ENCODE data around the gene STYX. TPM values are rescaled to one million over a fixed set of nuclear protein-coding genes. Genes with fewer than 3 reads are reported as not detected.
A peak's percentile ranks its signal among the peaks of the same experiment; 100 is the strongest.

STYX gene
- total and polyA plus RNA-seq, 2 donors: 7.7 to 11.8 TPM

- WGBS: under 1% methylated on average over 46 of the region's 46 CpGs
- peak overlapping the region; percentile 82 to 86 for H3K27ac ChIP-seq (ENCODE audit: low read depth in 1 of 2, low read length in 1 of 2)
- DNase-seq (ENCODE audit: low read depth in 6 of 9, low spot score in 9 of 9): peak in 8 of 9 donors; percentile 33 to 82 (median 54)
- no peaks in the 10 kb centered on the region for H3K36me3 ChIP-seq (ENCODE audit: control insufficient read depth in 2 of 2, insufficient read depth in 2 of 2, low read length in 1 of 2)
- H3K4me1 ChIP-seq (ENCODE audit: control insufficient read depth in 2 of 2, insufficient read depth in 2 of 2, low read length in 2 of 2): peaks cover 0 to 3% of the 10 kb centered on the region in 2 donors
- peak overlapping the region; percentile 78 to 89 for H3K4me3 ChIP-seq (ENCODE audit: low read length in 2 of 2)
- H3K9me3 ChIP-seq (ENCODE audit: control insufficient read depth in 2 of 2, insufficient read depth in 1 of 2, low read length in 1 of 2): no peaks in the 10 kb centered on the region
- peaks cover 0 to 2% of the 10 kb centered on the region in 2 donors for H3K27me3 ChIP-seq (ENCODE audit: control insufficient read depth in 2 of 2, insufficient read depth in 1 of 2, low read length in 1 of 2)
These were observed 35.0 kb upstream of the STYX start for GRCh38 chr14:52694761-52695480.

- peaks cover 0 to 3% of the 10 kb centered on the region in 2 donors for H3K4me1 ChIP-seq (ENCODE audit: control insufficient read depth in 2 of 2, insufficient read depth in 2 of 2, low read length in 2 of 2)
- peak in 7 of 9 donors; percentile 7 to 57 (median 29) for DNase-seq (ENCODE audit: low read depth in 6 of 9, low spot score in 9 of 9)
- under 1% methylated on average over 78 of the region's 78 CpGs for WGBS
- no peaks in the 10 kb centered on the region for H3K36me3 ChIP-seq (ENCODE audit: control insufficient read depth in 2 of 2, insufficient read depth in 2 of 2, low read length in 1 of 2)
- H3K4me3 ChIP-seq (ENCODE audit: low read length in 2 of 2): peak within 1 kb of the TSS; percentile 78 to 89
- H3K9me3 ChIP-seq (ENCODE audit: control insufficient read depth in 2 of 2, insufficient read depth in 1 of 2, low read length in 1 of 2): no peaks in the 10 kb centered on the region
- H3K27ac ChIP-seq (ENCODE audit: low read depth in 1 of 2, low read length in 1 of 2): peak within 1 kb of the TSS; percentile 82 to 86
- H3K27me3 ChIP-seq (ENCODE audit: control insufficient read depth in 2 of 2, insufficient read depth in 1 of 2, low read length in 1 of 2): peaks cover 0 to 2% of the 10 kb centered on the region in 2 donors
These were observed 34.4 kb upstream of the STYX start, which contains the start of gene ERO1A for GRCh38 chr14:52695481-52696091. TSS of gene ERO1A (minus strand) at chr14:52695558. CDS start at chr14:52695481, 77 bp downstream.

- 66% methylated on average over 2 of the region's 2 CpGs for WGBS
- DNase-seq (ENCODE audit: low read depth in 6 of 9, low spot score in 9 of 9): no peak
- Histone ChIP-seq H3K27ac (ENCODE audit: low read depth in 1 of 2, low read length in 1 of 2) (no peak overlapping the region), H3K4me1 (ENCODE audit: control insufficient read depth in 2 of 2, insufficient read depth in 2 of 2, low read length in 2 of 2) (peaks cover 0 to 3% of the 10 kb centered on the region in 2 donors), H3K36me3 (ENCODE audit: control insufficient read depth in 2 of 2, insufficient read depth in 2 of 2, low read length in 1 of 2) (no peaks in the 10 kb centered on the region), H3K27me3 (ENCODE audit: control insufficient read depth in 2 of 2, insufficient read depth in 1 of 2, low read length in 1 of 2) (peaks cover 0 to 2% of the 10 kb centered on the region in 2 donors), H3K4me3 (ENCODE audit: low read length in 2 of 2) (no peak overlapping the region), H3K9me3 (ENCODE audit: control insufficient read depth in 2 of 2, insufficient read depth in 1 of 2, low read length in 1 of 2) (no peaks in the 10 kb centered on the region)
These were observed 29.2 kb upstream of the STYX start for GRCh38 chr14:52700701-52701172.

GRCh38 chr14:52701223-52701622 lies 28.7 kb upstream of the STYX start:
- Histone ChIP-seq H3K9me3 (ENCODE audit: control insufficient read depth in 2 of 2, insufficient read depth in 1 of 2, low read length in 1 of 2) (no peaks in the 10 kb centered on the region), H3K27ac (ENCODE audit: low read depth in 1 of 2, low read length in 1 of 2) (no peak overlapping the region), H3K36me3 (ENCODE audit: control insufficient read depth in 2 of 2, insufficient read depth in 2 of 2, low read length in 1 of 2) (no peaks in the 10 kb centered on the region), H3K4me1 (ENCODE audit: control insufficient read depth in 2 of 2, insufficient read depth in 2 of 2, low read length in 2 of 2) (peaks cover 2 to 4% of the 10 kb centered on the region in 2 donors), H3K27me3 (ENCODE audit: control insufficient read depth in 2 of 2, insufficient read depth in 1 of 2, low read length in 1 of 2) (peaks cover 0 to 2% of the 10 kb centered on the region in 2 donors), H3K4me3 (ENCODE audit: low read length in 2 of 2) (no peak overlapping the region)
- WGBS: 93% methylated on average over 3 of the region's 3 CpGs
- no peak for DNase-seq (ENCODE audit: low read depth in 6 of 9, low spot score in 9 of 9)

GRCh38 chr14:52703225-52703624 lies 26.7 kb upstream of the STYX start:
- no peak overlapping the region for H3K4me3 ChIP-seq (ENCODE audit: low read length in 2 of 2)
- H3K27me3 ChIP-seq (ENCODE audit: control insufficient read depth in 2 of 2, insufficient read depth in 1 of 2, low read length in 1 of 2): no peaks in the 10 kb centered on the region
- no peaks in the 10 kb centered on the region for H3K9me3 ChIP-seq (ENCODE audit: control insufficient read depth in 2 of 2, insufficient read depth in 1 of 2, low read length in 1 of 2)
- 97% methylated on average over 3 of the region's 3 CpGs for WGBS
- no peaks in the 10 kb centered on the region for H3K36me3 ChIP-seq (ENCODE audit: control insufficient read depth in 2 of 2, insufficient read depth in 2 of 2, low read length in 1 of 2)
- H3K4me1 ChIP-seq (ENCODE audit: control insufficient read depth in 2 of 2, insufficient read depth in 2 of 2, low read length in 2 of 2): peaks cover 8 to 12% of the 10 kb centered on the region in 2 donors
- DNase-seq (ENCODE audit: low read depth in 6 of 9, low spot score in 9 of 9): no peak
- no peak overlapping the region for H3K27ac ChIP-seq (ENCODE audit: low read depth in 1 of 2, low read length in 1 of 2)

- no peak overlapping the region for H3K4me3 ChIP-seq (ENCODE audit: low read length in 2 of 2)
- peaks cover 0 to 3% of the 10 kb centered on the region in 2 donors for H3K36me3 ChIP-seq (ENCODE audit: control insufficient read depth in 2 of 2, insufficient read depth in 2 of 2, low read length in 1 of 2)
- no peaks in the 10 kb centered on the region for H3K9me3 ChIP-seq (ENCODE audit: control insufficient read depth in 2 of 2, insufficient read depth in 1 of 2, low read length in 1 of 2)
- H3K4me1 ChIP-seq (ENCODE audit: control insufficient read depth in 2 of 2, insufficient read depth in 2 of 2, low read length in 2 of 2): peaks cover 8 to 12% of the 10 kb centered on the region in 2 donors
- WGBS: 99% methylated on average over 2 of the region's 2 CpGs
- no peak overlapping the region for H3K27ac ChIP-seq (ENCODE audit: low read depth in 1 of 2, low read length in 1 of 2)
- no peaks in the 10 kb centered on the region for H3K27me3 ChIP-seq (ENCODE audit: control insufficient read depth in 2 of 2, insufficient read depth in 1 of 2, low read length in 1 of 2)
- no peak for DNase-seq (ENCODE audit: low read depth in 6 of 9, low spot score in 9 of 9)
These were observed 26.3 kb upstream of the STYX start for GRCh38 chr14:52703664-52704063.

- H3K4me1 ChIP-seq (ENCODE audit: control insufficient read depth in 2 of 2, insufficient read depth in 2 of 2, low read length in 2 of 2): peaks cover 8 to 12% of the 10 kb centered on the region in 2 donors
- H3K27ac ChIP-seq (ENCODE audit: low read depth in 1 of 2, low read length in 1 of 2): peak overlapping the region; percentile 56 to 95
- peak in 4 of 9 donors; percentile 10 to 51 (median 13) for DNase-seq (ENCODE audit: low read depth in 6 of 9, low spot score in 9 of 9)
- H3K27me3 ChIP-seq (ENCODE audit: control insufficient read depth in 2 of 2, insufficient read depth in 1 of 2, low read length in 1 of 2): no peaks in the 10 kb centered on the region
- H3K9me3 ChIP-seq (ENCODE audit: control insufficient read depth in 2 of 2, insufficient read depth in 1 of 2, low read length in 1 of 2): no peaks in the 10 kb centered on the region
- H3K4me3 ChIP-seq (ENCODE audit: low read length in 2 of 2): peak overlapping the region; percentile 78 to 89
- WGBS: 95% methylated on average over 5 of the region's 5 CpGs
- peaks cover 5 to 28% of the 10 kb centered on the region in 2 donors for H3K36me3 ChIP-seq (ENCODE audit: control insufficient read depth in 2 of 2, insufficient read depth in 2 of 2, low read length in 1 of 2)
These were observed 23.7 kb upstream of the STYX start for GRCh38 chr14:52706286-52706685.

- H3K9me3 ChIP-seq (ENCODE audit: control insufficient read depth in 2 of 2, insufficient read depth in 1 of 2, low read length in 1 of 2): no peaks in the 10 kb centered on the region
- WGBS: under 1% methylated on average over 43 of the region's 43 CpGs
- peaks cover 5 to 35% of the 10 kb centered on the region in 2 donors for H3K36me3 ChIP-seq (ENCODE audit: control insufficient read depth in 2 of 2, insufficient read depth in 2 of 2, low read length in 1 of 2)
- peak within 1 kb of the TSS; percentile 91 to 95 for H3K27ac ChIP-seq (ENCODE audit: low read depth in 1 of 2, low read length in 1 of 2)
- H3K4me1 ChIP-seq (ENCODE audit: control insufficient read depth in 2 of 2, insufficient read depth in 2 of 2, low read length in 2 of 2): peaks cover 8 to 12% of the 10 kb centered on the region in 2 donors
- H3K4me3 ChIP-seq (ENCODE audit: low read length in 2 of 2): peak within 1 kb of the TSS; percentile 78 to 89
- no peaks in the 10 kb centered on the region for H3K27me3 ChIP-seq (ENCODE audit: control insufficient read depth in 2 of 2, insufficient read depth in 1 of 2, low read length in 1 of 2)
- DNase-seq (ENCODE audit: low read depth in 6 of 9, low spot score in 9 of 9): peak; percentile 74 to 96 (median 86)
These were observed 23.0 kb upstream of the STYX start, which contains the start of gene PSMC6 for GRCh38 chr14:52706724-52707706. TSS of gene PSMC6 (plus strand) at chr14:52707200. CDS start at chr14:52707220, 20 bp downstream.
